MM.1S (cell line): ENCODE results near the gene PLXNA4.

ENCODE experiments used
- DNase-seq: peaks from one replicate; pipeline ENCODE4 v3.0.0-alpha.2; 2015
- H2AFZ ChIP-seq: fragments of 300-600 bp; sonication (generic); 2 replicates; pipeline ENCODE4 v1.6.0; 2016; ENCODE audit warnings: antibody characterized with exemption, low read length
- H3F3A ChIP-seq: fragments of 300-600 bp; sonication (generic); 2 replicates; pipeline ENCODE4 v1.6.1; 2016; ENCODE audit warnings: mild to moderate bottlenecking, antibody characterized with exemption, low read length, moderate library complexity, mixed read lengths; ENCODE audit not compliant: insufficient read depth
- H3K27ac ChIP-seq: fragments of 300-600 bp; sonication (generic); 2 replicates; pipeline ENCODE4 v1.5.1; 2016; ENCODE audit warnings: mild to moderate bottlenecking, low read length
- H3K27me3 ChIP-seq: fragments of 300-600 bp; sonication (generic); replicated peaks from 2 replicates; pipeline ENCODE4 v1.6.0; 2016; ENCODE audit warnings: low read length; ENCODE audit not compliant: insufficient read depth
- H3K36me3 ChIP-seq: fragments of 300-600 bp; sonication (generic); replicated peaks from 2 replicates; pipeline ENCODE4 v1.6.1; 2016; ENCODE audit warnings: mild to moderate bottlenecking, low read length, mixed read lengths; ENCODE audit not compliant: insufficient read depth
- H3K4me1 ChIP-seq: fragments of 300-600 bp; sonication (generic); 2 replicates; pipeline ENCODE4 v1.6.1; 2016; ENCODE audit warnings: low read length, mixed read lengths
- H3K4me2 ChIP-seq: fragments of 300-600 bp; sonication (generic); 2 replicates; pipeline ENCODE4 v1.6.0; 2016; ENCODE audit warnings: low read depth, low read length
- H3K4me3 ChIP-seq: fragments of 300-600 bp; sonication (generic); 2 replicates; pipeline ENCODE4 v1.5.1; 2016; ENCODE audit warnings: low read length, mixed read lengths
- H3K79me2 ChIP-seq: fragments of 300-600 bp; sonication (generic); 2 replicates; pipeline ENCODE4 v1.6.1; 2016; ENCODE audit warnings: mixed run types, low read length, mixed read lengths
- H3K9ac ChIP-seq: fragments of 300-600 bp; sonication (generic); 2 replicates; pipeline ENCODE4 v1.6.1; 2016; ENCODE audit warnings: low read length, mixed read lengths
- H3K9me2 ChIP-seq: fragments of 300-600 bp; sonication (generic); replicated peaks from 2 replicates; pipeline ENCODE4 v1.6.1; 2016; ENCODE audit warnings: mild to moderate bottlenecking, low read length, mixed read lengths; ENCODE audit not compliant: insufficient read depth
- H3K9me3 ChIP-seq: fragments of 300-600 bp; sonication (generic); replicated peaks from 2 replicates; pipeline ENCODE4 v1.6.1; 2016; ENCODE audit warnings: mild to moderate bottlenecking, low read length, mixed read lengths; ENCODE audit not compliant: insufficient read depth
- H4K20me1 ChIP-seq: fragments of 300-600 bp; sonication (generic); 2 replicates; pipeline ENCODE4 v1.6.1; 2016; ENCODE audit warnings: mild to moderate bottlenecking, low read length, moderate library complexity, mixed read lengths; ENCODE audit not compliant: insufficient read depth
- CTCF ChIP-seq: fragments of 300-600 bp; sonication (generic); IDR thresholded peaks from 2 replicates; pipeline ENCODE4 v1.5.1; 2016; ENCODE audit warnings: antibody characterized with exemption, low read length, mixed read lengths
- EZH2 ChIP-seq: fragments of 300-600 bp; sonication (generic); optimal IDR thresholded peaks from 2 replicates; pipeline ENCODE3; 2017; ENCODE audit warnings: low read depth, mild to moderate bottlenecking, antibody characterized with exemption, low read length, mixed read lengths
- EZH2phosphoT487 ChIP-seq: fragments of 300-600 bp; sonication (generic); IDR thresholded peaks from 2 replicates; pipeline ENCODE4 v1.6.1; 2018; ENCODE audit warnings: antibody characterized with exemption, low read length

Gene PLXNA4

DNA sequence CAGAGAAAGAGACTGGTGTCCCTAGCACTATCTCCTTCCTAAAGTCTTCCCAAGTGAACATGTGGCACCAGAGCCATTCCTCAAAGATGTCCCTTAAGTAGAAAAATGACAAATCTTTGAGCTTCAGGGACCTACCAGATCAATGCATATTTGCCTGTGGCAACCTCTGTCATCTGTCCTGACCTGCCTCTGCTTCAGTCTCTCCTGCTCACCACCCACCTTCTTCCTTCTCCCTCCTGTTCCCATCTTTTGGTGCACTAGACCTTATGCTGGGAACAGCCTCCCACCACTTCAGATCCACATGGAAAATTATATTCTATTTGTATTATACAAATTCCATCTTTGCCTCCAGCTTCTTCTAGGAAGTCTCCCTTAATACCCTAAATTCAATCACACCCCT, 386.4 kb downstream of the PLXNA4 start:
- H3K27ac ChIP-seq, result no peak overlapping the region
- no peaks in the 10 kb centered on the region for H3K9me3 ChIP-seq
- DNase-seq, result no peak
- H3K9ac ChIP-seq, result no peak overlapping the region
- no peaks in the 10 kb centered on the region for H4K20me1 ChIP-seq
- H3K9me2 ChIP-seq, result no peaks in the 10 kb centered on the region
- H3K79me2 ChIP-seq, result no peaks in the 10 kb centered on the region
- no peaks in the 10 kb centered on the region for H3K36me3 ChIP-seq
- H2AFZ ChIP-seq, result no peak overlapping the region
- H3K4me2 ChIP-seq, result no peak overlapping the region
- no peaks in the 10 kb centered on the region for H3K27me3 ChIP-seq
- H3K4me1 ChIP-seq, result no peaks in the 10 kb centered on the region
- H3K4me3 ChIP-seq, result no peak overlapping the region
- TF ChIP-seq EZH2 (no peak), CTCF (no peak), EZH2phosphoT487 (no peak)
- no peaks in the 10 kb centered on the region for H3F3A ChIP-seq

DNA sequence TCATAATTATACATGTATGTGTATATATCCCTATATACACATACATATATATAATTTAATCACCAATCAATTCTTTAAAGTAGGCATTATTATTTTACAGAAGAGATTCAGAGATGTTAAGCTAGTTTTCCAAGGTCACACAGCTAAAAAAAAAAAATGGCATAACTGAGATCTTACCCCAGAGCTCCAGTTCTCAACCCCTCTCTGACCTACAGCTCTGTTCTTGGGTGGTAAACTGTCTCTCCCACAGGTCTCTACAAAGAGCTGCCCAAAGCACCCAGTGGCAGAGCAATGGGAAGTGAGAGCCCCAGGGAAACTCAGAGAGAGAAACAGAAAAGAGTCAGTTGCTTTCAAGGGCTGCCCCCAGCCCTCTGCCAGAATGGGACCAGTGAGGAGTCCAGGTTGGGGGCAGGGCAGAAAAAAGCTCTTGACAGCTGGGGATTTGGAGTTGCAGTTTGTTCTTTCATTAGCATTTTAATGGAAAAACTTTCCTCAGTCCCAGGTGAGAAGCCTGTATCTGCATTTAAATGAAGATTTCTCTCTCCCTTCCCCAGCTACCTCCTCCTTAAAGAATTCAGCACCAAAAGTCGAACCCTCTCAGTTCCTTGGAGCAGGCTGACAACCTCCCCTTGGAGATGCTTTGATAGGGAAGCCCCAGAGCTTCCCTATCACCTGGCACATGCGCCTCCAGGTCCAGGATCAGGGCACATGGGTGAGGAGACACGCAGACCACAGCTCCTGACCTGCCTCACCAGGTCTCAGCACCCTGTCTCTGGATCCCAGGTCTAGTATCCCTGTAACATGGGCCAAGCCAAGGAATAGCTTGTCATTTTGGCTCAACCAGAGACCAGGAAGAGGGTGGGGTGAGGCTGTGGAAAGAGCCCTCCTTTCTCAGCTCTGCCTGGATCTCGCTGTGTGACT, 388.1 kb downstream of the PLXNA4 start:
- Histone ChIP-seq H3K4me2 (no peak overlapping the region), H3K36me3 (no peaks in the 10 kb centered on the region), H3K79me2 (no peaks in the 10 kb centered on the region), H4K20me1 (no peaks in the 10 kb centered on the region), H2AFZ (no peak overlapping the region), H3K9ac (no peak overlapping the region), H3K9me3 (no peaks in the 10 kb centered on the region), H3K4me3 (no peak overlapping the region), H3K4me1 (no peaks in the 10 kb centered on the region), H3K27ac (no peak overlapping the region), H3K9me2 (no peaks in the 10 kb centered on the region), H3F3A (no peaks in the 10 kb centered on the region), H3K27me3 (no peaks in the 10 kb centered on the region)
- DNase-seq, result no peak
- TF ChIP-seq EZH2, result no peak
- TF ChIP-seq EZH2phosphoT487, result no peak
- TF ChIP-seq CTCF, result no peak

- H3K4me3 ChIP-seq, result no peak overlapping the region
- no peaks in the 10 kb centered on the region for H4K20me1 ChIP-seq
- no peak for TF ChIP-seq EZH2
- TF ChIP-seq EZH2phosphoT487, result no peak
- TF ChIP-seq CTCF, result no peak
- H3K9me3 ChIP-seq, result no peaks in the 10 kb centered on the region
- no peak for DNase-seq
- H3K79me2 ChIP-seq, result no peaks in the 10 kb centered on the region
- no peaks in the 10 kb centered on the region for H3K36me3 ChIP-seq
- no peaks in the 10 kb centered on the region for H3K4me1 ChIP-seq
- H3K9ac ChIP-seq, result no peak overlapping the region
- no peak overlapping the region for H3K4me2 ChIP-seq
- no peak overlapping the region for H3K27ac ChIP-seq
- no peak overlapping the region for H2AFZ ChIP-seq
- H3K9me2 ChIP-seq, result no peaks in the 10 kb centered on the region
- no peaks in the 10 kb centered on the region for H3F3A ChIP-seq
- no peaks in the 10 kb centered on the region for H3K27me3 ChIP-seq
Measured at GRCh38 chr7:132187391-132187790, 388.9 kb downstream of the PLXNA4 start.
